GM18526 (cell line): ENCODE data around the gene NOL4L.

Source experiments
- POLR2A ChIP-seq: IDR thresholded peaks from 3 replicates; pipeline ENCODE4 v1.6.1; 2011; ENCODE audit not compliant: insufficient read length; ENCODE audit errors: extremely low read depth

The NOL4L gene

DNA sequence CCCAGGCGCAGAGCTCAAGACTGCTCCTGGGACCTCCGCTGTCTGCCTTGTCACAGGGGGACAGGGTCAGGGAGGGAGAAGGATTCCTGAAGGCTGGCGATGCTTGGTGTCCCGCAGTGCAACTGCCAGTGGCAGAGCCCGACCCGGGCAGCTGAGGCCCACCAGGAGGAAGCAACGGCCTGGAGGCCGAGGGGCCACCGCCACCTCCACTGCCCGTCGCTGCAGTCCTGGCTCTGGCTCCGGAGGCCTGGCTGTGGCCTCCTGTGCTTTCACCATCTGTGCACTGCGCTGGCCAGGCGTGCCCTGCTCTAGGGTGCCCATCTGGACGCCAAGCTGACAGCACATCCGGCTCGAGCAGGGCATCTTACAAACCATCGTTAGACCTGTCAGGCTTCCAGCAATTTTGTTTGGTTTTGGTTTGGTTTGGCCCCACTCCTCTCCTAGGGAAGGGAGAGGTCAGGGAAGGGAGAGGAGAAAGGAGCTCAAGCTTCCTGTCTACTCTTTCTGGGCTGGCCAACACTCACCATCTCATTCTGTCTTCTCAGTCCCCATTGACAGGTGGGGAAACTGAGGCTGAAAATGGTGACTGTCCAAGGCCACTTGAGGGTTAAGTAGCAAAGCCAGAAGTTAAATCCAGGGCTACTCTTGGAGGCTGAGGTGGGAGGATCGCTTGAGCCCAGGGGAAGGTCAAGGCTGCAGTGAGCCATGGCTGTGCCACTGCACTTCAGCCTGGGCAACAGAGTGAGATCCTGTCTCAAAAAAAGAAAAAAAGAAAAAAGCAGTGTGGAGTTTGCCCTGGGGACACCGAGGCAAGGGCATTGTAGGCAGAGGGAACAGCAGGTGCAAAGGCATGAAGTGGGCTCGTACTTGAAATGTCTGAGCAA, 37.7 kb upstream of the NOL4L start:
- no peak for TF ChIP-seq POLR2A

DNA sequence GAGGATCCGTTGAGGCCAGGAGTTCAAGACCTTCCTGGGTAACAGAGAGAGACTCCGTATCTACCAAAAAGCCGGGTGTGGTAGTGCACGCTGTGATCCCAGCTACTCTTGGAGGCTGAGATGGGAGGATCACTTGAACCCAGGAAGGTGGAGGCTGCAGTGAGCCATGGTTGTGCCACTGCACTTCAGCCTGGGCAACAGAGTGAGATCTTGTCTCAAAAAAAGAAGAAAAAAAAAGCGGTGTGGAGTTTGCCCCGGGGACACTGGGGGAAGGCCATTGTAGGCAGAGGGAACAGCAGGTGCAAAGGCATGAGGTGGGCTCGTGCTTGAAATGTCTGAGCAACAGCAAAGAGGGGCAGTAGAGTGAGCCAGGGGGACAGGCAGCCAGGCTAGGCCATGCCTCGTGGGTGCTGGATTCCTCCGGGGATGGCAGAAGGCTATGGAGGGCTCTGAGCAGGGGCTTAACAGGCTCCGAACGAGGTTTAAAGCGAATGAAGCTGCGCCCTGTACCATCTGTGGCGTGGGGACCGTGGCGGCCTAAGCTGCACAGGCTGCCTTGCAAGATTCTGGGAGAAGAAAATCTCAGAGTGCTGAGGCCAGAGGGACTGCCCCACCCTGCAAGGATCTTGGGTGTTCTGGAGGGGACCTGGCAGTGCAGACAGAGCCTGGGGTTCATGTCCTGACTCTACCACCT, 36.9 kb upstream of the NOL4L start:
- no peak for TF ChIP-seq POLR2A

DNA sequence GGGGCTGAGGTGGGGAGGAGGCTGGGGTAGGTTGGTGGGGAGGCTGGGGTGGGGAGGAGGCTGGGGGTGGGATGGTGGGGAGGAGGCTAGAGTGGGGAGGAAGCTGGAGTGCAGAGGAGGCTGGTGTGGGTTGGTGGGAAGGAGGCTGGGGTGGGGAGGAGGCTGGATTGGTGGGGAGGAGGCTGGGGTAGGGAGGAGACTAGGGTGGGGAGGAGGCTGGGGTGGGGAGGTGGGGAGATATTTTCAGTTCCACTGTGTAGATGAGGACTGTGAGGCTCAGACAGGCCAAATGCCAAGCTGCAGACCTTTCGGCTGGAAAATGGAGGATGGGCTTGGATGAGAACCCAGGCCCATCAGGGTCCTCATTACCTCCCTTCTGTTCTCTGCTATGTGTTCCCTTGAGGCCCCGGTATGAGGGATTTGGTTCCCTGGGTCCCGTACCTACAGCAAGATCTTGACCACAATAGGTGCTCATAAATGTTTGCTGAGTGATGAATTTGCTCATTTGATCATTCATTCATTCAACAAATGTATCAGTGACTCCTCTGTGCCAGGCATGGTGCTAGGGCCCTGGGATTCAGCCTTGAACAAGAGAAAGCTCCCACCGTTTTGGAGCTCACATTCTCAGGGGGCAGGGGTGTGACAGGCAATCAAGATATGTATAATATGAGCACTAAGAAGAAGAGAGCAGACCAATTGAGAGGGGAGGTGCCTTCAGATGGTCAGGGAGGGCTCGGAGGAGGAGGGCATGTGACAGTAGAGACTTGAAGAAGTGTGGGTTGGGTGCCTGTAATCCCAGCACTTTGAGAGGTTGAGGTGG, 36.1 kb upstream of the NOL4L start:
- no peak for TF ChIP-seq POLR2A

DNA sequence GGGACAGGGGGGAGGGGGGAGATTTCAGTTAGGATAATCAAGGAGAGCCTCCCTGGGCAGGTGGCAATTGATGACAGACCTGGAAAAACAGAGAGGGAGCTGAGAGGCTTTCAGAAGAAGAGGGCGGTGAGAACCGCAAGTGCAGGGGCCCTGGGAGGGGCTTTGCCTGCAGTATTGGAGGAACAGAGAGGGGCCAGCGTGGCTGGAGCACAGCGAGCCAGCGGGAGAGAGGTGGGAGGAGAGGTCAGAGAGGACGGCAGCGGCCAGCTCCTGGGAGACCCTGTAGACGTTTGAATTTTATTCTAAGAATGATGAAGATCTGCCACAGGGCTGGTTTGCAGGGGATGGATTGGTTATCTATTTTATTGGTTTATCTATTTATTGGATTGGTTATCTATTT, 34.5 kb upstream of the NOL4L start:
- TF ChIP-seq POLR2A = no peak

DNA sequence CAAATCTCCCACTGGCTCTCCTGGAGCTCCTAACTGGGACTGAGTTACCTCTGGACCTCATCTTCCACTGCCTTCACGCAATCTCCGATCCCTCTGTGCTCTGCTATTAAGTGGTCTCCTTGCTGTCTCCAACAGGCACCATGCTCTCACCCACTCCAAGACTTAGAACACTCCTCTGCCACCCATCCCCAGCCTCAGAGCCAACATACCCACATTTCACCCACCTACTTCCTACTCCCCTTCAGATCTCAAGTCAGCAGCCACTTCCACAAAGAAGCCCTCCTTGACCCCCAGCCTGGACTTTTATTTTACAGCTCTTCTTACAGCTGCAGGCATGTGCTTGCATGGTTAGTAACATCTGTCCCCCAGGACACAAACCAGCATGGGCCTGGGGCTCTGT, 29.6 kb upstream of the NOL4L start:
- no peak for TF ChIP-seq POLR2A

DNA sequence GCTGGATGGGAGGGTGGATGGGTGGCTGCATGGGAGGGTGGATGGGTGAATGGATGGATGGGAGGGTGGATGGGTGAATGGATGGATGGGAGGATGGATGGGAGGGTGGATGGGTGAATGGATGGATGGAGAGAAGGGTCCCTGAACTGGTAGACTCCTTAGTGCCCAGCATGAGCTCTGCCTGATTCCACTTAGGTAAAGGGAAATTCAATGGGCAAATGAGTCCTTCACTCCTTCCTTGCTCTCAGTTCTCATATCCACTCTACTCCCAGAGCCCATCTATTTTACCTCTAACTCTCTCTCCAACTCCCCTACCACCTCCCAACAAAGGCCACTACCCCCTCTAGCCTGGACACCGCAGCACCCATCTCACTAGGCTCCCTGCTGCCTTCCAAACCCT, 29.2 kb upstream of the NOL4L start:
- TF ChIP-seq POLR2A = no peak

DNA sequence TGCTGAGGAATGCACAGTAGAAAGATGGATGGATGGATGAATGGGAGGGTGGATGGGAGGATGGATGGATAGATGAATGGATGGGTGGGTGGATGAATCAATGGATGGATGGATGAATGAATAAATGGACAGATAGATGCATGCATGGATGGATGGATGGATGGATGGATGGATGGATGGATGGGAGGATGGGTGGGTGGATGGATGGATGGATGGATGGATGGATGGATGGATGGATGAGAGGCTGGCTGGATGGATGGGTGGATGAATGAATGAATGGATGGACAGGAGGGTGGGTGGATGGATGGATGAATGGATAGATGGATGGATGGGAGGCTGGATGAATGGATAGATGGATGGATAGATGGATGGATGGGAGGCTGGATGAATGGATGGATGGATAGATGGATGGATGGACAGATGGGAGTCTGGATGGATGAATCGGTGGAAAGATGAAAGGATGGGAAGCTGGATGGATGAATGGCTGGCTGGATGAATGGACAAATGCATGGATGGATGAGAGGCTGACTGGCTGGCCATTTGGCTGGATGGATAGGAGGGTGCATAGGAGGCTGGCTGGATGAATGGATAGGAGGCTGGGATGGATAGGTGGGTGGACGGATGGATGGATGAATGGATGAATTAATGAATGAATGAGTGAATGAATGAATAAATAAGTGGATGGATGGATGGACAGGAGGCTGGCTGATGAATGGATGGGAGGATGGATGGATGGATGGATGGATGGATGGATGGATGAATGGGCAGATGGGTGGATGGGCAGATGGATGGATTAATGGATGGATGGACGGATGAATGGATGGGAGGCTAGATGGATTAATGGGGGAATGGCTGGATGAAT, 28.3 kb upstream of the NOL4L start:
- TF ChIP-seq POLR2A = no peak

DNA sequence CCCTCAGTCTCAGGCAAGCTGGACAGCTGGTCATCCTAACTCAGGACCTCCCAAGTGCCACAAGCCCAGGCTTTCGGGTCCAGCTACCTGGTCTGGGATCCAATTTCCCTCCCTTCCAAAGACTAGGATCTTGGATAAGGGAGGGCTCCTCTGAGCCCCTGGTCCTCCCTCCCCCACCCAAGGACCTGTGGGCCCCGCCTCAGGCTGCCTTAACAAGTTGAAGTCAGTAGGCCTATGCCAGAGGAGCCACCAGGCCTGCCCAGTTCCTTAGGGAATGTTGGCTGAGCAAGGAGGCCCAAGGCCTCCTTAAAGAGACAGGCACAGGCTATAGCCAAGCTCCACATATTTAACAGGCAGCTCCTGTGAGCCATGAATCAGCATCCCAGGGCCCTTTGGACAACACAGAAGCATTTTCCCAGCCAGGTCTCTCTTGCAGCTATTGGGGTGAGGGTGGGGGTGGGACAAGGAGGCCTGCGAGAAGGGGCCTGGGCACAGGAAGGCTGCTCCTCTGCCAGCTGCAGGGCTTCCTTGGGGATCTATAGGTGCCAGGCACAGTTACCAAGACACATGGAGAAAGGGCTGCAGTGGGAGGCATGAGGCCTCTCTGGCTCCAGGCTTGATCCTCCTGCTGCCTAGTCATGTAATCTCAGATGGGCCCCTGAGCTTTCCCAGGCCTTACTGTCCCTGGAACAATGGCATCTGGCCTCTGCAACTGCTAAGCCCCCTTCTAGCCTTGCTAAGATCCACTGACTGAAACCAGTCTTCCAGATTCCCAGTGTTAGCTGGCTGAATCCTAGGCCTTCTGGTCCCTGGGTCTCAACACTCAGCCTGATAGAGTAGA, 27.4 kb upstream of the NOL4L start:
- no peak for TF ChIP-seq POLR2A

DNA sequence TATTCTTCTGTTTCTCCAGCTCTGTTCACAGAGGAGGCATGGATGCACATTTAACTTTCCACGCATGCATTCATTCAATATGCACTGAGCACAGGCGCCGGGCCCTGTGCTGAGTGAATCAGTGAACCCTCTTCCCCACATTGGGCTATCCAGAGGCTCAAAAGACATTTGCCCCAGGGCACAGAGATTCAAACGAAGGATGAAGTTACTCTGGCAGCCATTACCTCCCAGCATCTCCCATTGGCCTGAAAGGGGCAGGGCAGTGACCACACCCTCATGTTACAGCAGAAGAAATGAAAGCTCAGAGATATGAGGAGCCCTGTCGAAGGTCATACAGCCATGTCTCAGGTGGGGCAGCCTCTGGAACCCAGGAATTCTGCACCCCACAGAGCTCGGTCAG, 26.7 kb upstream of the NOL4L start:
- TF ChIP-seq POLR2A = no peak

DNA sequence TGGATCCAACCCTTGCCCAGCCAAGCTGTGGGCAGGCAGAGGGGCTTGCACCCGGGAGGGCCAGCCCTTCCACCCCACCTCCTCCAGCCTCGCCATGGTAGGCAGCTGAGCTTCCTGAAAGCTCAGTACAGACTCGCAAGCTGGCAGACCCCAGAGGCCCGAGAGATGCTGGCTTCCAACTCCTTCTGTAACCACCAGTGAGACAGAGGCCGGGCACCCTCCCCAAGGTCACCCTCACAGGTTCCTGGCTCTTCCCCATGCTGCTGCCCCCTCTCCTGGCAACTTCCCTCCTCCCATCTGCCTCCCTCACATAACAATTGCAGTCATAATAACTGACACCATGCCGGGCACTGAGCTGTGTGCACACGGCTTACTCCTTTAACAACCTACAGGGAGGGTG, 26.2 kb upstream of the NOL4L start:
- TF ChIP-seq POLR2A = no peak

DNA sequence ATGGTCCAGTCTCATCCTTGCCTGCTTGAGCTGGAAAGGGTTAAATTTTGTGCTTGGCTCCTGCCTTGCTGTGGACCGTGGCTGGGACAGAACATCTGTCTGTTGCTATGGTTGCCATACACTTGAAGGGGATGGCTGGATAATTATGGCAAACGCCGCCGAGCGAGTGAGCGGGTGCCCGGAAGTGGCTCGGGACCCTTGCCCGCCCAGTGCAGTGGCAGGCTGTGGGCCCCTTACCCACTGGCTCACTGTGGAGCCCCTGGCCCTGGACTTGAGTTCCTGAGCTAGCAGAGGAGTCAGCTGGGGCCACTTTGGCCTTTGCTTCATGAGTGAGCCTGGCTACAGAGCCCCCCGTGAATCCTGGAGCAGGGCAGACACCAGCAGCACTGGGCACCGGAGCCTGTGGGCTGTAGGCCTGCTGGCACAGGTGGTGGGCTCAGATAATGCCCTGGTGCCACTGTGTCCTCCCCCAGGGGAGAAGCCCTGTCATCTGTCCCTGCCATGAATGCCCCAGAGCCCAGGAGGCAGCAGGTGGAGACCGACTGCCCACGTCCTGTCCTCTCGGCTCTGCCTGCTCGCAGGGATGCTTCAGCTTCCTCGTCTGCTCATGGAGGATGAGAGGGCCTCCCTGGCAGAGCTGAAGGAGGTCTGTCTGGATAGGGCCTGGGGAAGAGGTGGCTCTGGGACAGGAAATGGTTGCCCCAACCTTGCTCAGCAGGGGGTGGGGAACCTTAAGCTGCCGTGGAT, 25.5 kb upstream of the NOL4L start:
- no peak for TF ChIP-seq POLR2A

DNA sequence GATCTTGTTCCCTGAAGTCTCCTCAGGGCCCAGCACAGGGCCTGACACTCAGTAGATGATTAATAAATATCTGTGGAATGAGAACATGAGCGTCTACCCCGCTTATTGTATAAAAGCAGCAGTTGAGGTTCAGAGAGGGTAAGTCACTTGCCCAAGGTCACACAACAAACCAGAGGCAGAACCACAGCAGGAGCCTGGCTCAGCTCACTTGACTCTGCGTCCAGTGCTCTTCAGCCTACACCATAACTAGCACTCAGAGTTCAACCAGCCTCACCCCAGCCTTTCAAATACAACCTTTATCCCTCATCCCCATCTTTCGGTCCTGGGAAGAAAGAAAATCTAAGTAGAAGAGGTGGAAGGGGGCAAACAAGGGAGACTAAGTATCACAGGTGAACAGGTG, 24.9 kb upstream of the NOL4L start:
- TF ChIP-seq POLR2A = no peak

DNA sequence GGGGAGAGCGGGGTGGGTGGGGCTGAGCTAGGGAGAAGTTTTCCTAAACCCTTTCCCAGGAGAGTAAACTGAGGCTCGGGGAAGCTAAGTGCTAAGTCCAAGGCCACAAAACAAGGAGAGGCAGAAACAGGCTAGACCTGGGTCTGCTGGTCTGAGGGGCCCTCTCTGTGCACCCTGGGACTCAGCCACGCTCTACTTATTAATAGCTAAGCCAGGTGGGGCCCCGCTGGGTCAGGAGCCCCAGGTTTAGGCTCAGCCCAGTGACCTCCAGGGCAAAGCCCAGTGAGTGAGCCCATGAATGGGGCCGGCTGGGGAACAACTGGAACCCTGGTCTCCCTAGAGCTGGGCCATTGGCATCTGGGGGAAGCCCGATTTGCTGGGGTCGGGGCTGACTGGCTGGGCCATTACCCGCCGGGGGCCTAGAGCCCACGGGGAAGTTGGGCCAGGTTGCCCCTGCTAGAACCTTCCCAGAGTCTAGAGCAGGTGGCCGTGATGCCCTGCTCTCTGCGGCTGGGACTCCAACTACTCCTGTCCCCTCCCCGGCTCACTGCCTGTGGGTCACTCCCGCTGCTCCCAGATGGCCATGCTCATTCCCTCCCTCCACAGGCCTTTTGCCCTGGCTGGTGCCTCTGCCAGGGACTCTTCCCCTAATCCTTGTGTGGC, 24.1 kb upstream of the NOL4L start:
- TF ChIP-seq POLR2A = no peak
